Liver (tissue), 9 donors: Measurements from ENCODE around the gene EHD4. TPM values are rescaled to one million over a fixed set of nuclear protein-coding genes. Genes with fewer than 3 reads are reported as not detected.

Source experiments
- DNase-seq: peaks from one replicate; pipeline ENCODE4 v3.0.0-alpha.2; 2017; ENCODE audit warnings: low spot score
- H3K27ac ChIP-seq, 2 donors: one replicate each; pipeline ENCODE4 v1.7.0; 2013; ENCODE audit warnings: inconsistent platforms in 2 of 2, low read length in 2 of 2, control low read depth in 1 of 2, low read depth in 1 of 2, mild to moderate bottlenecking in 1 of 2
- H3K27me3 ChIP-seq, 4 donors: one replicate each; pipeline versions ENCODE4 v1.6.1 to v1.7.0; 2013; ENCODE audit warnings: low read length in 3 of 4, inconsistent platforms in 1 of 4, mild to moderate bottlenecking in 1 of 4, moderate library complexity in 1 of 4; ENCODE audit not compliant: control insufficient read depth in 4 of 4, insufficient read depth in 4 of 4
- H3K36me3 ChIP-seq, 4 donors: one replicate each; pipeline versions ENCODE4 v1.6.1 to v1.7.0; 2013; ENCODE audit warnings: low read length in 3 of 4, mild to moderate bottlenecking in 3 of 4, low read depth in 1 of 4, moderate library complexity in 1 of 4; ENCODE audit not compliant: control insufficient read depth in 4 of 4, insufficient read depth in 3 of 4
- H3K4me1 ChIP-seq, 4 donors: one replicate each; pipeline versions ENCODE4 v1.6.1 to v1.7.0; 2013; ENCODE audit warnings: low read length in 3 of 4, mild to moderate bottlenecking in 3 of 4, moderate library complexity in 1 of 4; ENCODE audit not compliant: control insufficient read depth in 4 of 4, insufficient read depth in 4 of 4
- H3K4me3 ChIP-seq, 3 donors: one replicate each; pipeline versions ENCODE4 v1.6.1 to v1.7.0; 2013; ENCODE audit warnings: low read length in 3 of 3, control low read depth in 1 of 3, low read depth in 1 of 3, mild to moderate bottlenecking in 1 of 3
- H3K9ac ChIP-seq, 2 donors: one replicate each; pipeline ENCODE4 v1.7.0; 2013; ENCODE audit warnings: low read length in 2 of 2, mild to moderate bottlenecking in 2 of 2, moderate library complexity in 2 of 2, control low read depth in 1 of 2, low read depth in 1 of 2
- H3K9me3 ChIP-seq, 4 donors: one replicate each; pipeline versions ENCODE4 v1.6.1 to v1.7.0; 2013; ENCODE audit warnings: low read length in 3 of 4; ENCODE audit not compliant: control insufficient read depth in 4 of 4
- EGR1 ChIP-seq, 2 donors: IDR thresholded peaks; 2 replicates each; pipeline ENCODE4 v1.6.1; 2016 to 2018; ENCODE audit warnings: antibody characterized with exemption in 2 of 2, low read depth in 2 of 2
- FOXA1 ChIP-seq: IDR thresholded peaks from 2 replicates; pipeline ENCODE4 v1.6.1; 2016; ENCODE audit warnings: antibody characterized with exemption
- FOXA2 ChIP-seq: IDR thresholded peaks from 2 replicates; pipeline ENCODE4 v1.6.1; 2016; ENCODE audit warnings: antibody characterized with exemption
- GABPA ChIP-seq, 2 donors: IDR thresholded peaks in 1 of 2; conservative IDR thresholded peaks in 1 of 2; 2 replicates each; pipeline ENCODE4 v1.6.1; 2016; ENCODE audit warnings: antibody characterized with exemption in 2 of 2, mild to moderate bottlenecking in 1 of 2, moderate library complexity in 1 of 2
- HNF4A ChIP-seq, 2 donors: conservative IDR thresholded peaks; 2 replicates each; pipeline ENCODE4 v1.6.1; 2016; ENCODE audit warnings: antibody characterized with exemption in 2 of 2, mild to moderate bottlenecking in 2 of 2
- HNF4G ChIP-seq: IDR thresholded peaks from 2 replicates; pipeline ENCODE4 v1.6.1; 2016; ENCODE audit warnings: antibody characterized with exemption
- JUND ChIP-seq, 2 donors: IDR thresholded peaks; 2 replicates each; pipeline ENCODE4 v1.6.1; 2016; ENCODE audit warnings: antibody characterized with exemption in 2 of 2
- NR2F2 ChIP-seq: IDR thresholded peaks from 2 replicates; pipeline ENCODE4 v1.6.1; 2016; ENCODE audit warnings: antibody characterized with exemption
- RAD21 ChIP-seq, 2 donors: IDR thresholded peaks; 2 replicates each; pipeline ENCODE4 v1.6.1; 2016; ENCODE audit warnings: antibody characterized with exemption in 2 of 2, mild to moderate bottlenecking in 2 of 2
- RXRA ChIP-seq, 2 donors: IDR thresholded peaks; 2 replicates each; pipeline ENCODE4 v1.6.1; 2017 to 2018; ENCODE audit warnings: antibody characterized with exemption in 2 of 2, mild to moderate bottlenecking in 1 of 2
- SP1 ChIP-seq: IDR thresholded peaks from 2 replicates; pipeline ENCODE4 v1.6.1; 2018; ENCODE audit warnings: antibody characterized with exemption, mild to moderate bottlenecking
- TAF1 ChIP-seq: conservative IDR thresholded peaks from 2 replicates; pipeline ENCODE4 v1.6.1; 2016; ENCODE audit warnings: antibody characterized with exemption, mild to moderate bottlenecking
- YY1 ChIP-seq: IDR thresholded peaks from 2 replicates; pipeline ENCODE4 v1.6.1; 2016; ENCODE audit warnings: antibody characterized with exemption, mild to moderate bottlenecking
- WGBS: extraction: QIAGEN DNeasy Blood & Tissue Kit; methylation state at CpG from one replicate; pipeline ENCODE4 v1.1.7; 2013; 5-methylcytosine and 5-hydroxymethylcytosine counted together
- polyA plus RNA-seq, 2 donors: library from polyadenylated mRNA; stranded (reverse) in 1 of 2; unstranded in 1 of 2; fragments of 200-250 nt in 1 of 2; fragments of >200 nt in 1 of 2; fragmentation: Nextera tagmentation in 1 of 2; extraction: Ambion mirVana in 1 of 2; gene quantifications; one replicate each; pipeline versions ENCODE4 v1.2.1 to v1.2.3, GENCODE V29; 2013 to 2015
- total RNA-seq, 2 donors: library from RNA; depleted of rRNA; stranded (reverse); fragments of >200 nt; gene quantifications; one replicate each; pipeline ENCODE4 v1.2.3, GENCODE V29; 2014
- TF ChIP-seq, protein P1 (sequence below): IDR thresholded peaks from 2 replicates; pipeline ENCODE4 v1.6.1; 2016; ENCODE audit warnings: antibody characterized with exemption
- TF ChIP-seq, protein P2 (sequence below): IDR thresholded peaks from 2 replicates; pipeline ENCODE4 v1.6.1; 2016; ENCODE audit warnings: antibody characterized with exemption
- TF ChIP-seq, protein P3 (sequence below): IDR thresholded peaks from 2 replicates; pipeline ENCODE4 v1.6.1; 2016; ENCODE audit warnings: antibody characterized with exemption
- TF ChIP-seq, protein P4 (sequence below): IDR thresholded peaks from 2 replicates; pipeline ENCODE4 v1.6.1; 2016; ENCODE audit warnings: antibody characterized with exemption, mild to moderate bottlenecking
- TF ChIP-seq, protein P5 (sequence below): fragments of 150-350 bp; IDR thresholded peaks from 2 replicates; pipeline ENCODE4 v1.5.1; 2017; ENCODE audit warnings: improper control_type of control experiment, low read depth, low read length; ENCODE audit not compliant: missing input control
- donor health status: healthy.
- donor health status: healthy.
- donor health status: healthy.
- donor health status: healthy.
- donor health status: healthy.

The EHD4 gene
- total and polyA plus RNA-seq, 4 donors, result 3.3 to 10.0 (median 6.2) TPM

DNA sequence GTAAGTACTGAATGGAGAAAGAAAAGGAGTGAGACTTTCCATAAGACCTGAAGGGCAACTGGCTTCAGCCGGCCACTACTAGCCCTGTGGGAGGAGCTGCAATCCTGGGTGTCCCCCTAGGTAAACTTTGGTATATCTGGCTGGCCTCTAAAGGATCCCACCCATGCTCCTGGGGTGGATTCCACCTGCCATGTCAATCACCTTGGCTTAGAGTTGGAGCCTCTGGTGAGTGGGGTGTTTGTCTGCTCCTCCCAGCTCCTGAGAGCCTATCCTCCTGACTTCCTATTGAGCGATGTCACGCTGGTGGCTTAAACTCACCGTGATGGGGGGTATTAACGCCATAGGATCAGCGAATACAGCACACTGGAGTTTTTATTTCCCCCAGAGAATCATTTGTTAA is 81.1 kb downstream of the EHD4 start (continued):
- TF ChIP-seq SP1, result no peak

DNA sequence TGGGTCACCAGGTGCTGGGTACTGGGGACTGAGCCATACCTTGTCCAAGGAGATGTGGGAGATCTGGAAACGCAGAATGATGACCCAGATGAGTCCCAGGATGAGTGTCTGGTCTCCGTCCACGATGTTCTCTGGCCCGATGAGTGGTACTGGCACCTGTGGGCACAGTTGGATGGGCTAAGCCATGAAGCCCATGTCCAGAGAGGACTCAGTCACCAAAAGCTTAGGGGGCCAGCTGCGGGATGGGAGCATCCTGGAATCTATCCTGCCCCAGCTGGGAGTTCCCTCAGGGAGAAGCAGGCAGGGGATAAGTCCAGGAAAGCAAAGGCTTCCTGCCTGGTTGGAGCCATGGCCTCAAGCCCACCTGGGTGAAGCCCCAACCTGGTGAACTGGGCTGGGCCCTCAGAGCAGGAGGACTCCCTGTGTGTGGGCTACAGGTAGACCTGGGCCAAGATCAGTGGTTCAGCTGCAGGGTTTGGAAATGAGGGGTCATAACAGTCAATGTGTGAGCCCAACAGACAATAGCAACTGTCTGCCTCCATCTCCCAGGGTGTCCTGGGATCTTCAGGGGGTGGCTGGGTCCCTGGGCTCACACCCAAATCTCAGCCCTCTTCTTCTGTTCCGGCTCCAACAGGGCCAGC is 82.2 kb downstream of the EHD4 start:
- Histone ChIP-seq H3K9ac (no peak overlapping the region), H3K27me3 (no peaks in the 10 kb centered on the region), H3K9me3 (no peaks in the 10 kb centered on the region), H3K27ac (no peak overlapping the region), H3K4me3 (no peak overlapping the region), H3K4me1 (peaks cover 8 to 23% (median 13%) of the 10 kb centered on the region in 4 donors), H3K36me3 (no peaks in the 10 kb centered on the region)
- TF ChIP-seq RAD21 (IDR thresholded peaks at IDR 0.05) (no peak), TAF1 (no peak), SP1 (no peak), FOXA2 (no peak), YY1 (no peak), EGR1 (IDR thresholded peaks at IDR 0.05; ENCODE audit: low read depth in 2 of 2) (no peak), JUND (IDR thresholded peaks at IDR 0.05) (no peak), HNF4A (conservative IDR thresholded peaks at IDR 0.05) (no peak), RXRA (IDR thresholded peaks at IDR 0.05) (no peak), NR2F2 (no peak), HNF4G (no peak), GABPA (IDR thresholded peaks at IDR 0.05 in 1 of 2, conservative IDR thresholded peaks at IDR 0.05 in 1 of 2) (no peak), FOXA1 (no peak)
- TF ChIP-seq, protein P1, sequence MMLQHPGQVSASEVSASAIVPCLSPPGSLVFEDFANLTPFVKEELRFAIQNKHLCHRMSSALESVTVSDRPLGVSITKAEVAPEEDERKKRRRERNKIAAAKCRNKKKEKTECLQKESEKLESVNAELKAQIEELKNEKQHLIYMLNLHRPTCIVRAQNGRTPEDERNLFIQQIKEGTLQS, result no peak
- TF ChIP-seq, protein P2, sequence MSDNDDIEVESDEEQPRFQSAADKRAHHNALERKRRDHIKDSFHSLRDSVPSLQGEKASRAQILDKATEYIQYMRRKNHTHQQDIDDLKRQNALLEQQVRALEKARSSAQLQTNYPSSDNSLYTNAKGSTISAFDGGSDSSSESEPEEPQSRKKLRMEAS, result no peak
- TF ChIP-seq, protein P3, sequence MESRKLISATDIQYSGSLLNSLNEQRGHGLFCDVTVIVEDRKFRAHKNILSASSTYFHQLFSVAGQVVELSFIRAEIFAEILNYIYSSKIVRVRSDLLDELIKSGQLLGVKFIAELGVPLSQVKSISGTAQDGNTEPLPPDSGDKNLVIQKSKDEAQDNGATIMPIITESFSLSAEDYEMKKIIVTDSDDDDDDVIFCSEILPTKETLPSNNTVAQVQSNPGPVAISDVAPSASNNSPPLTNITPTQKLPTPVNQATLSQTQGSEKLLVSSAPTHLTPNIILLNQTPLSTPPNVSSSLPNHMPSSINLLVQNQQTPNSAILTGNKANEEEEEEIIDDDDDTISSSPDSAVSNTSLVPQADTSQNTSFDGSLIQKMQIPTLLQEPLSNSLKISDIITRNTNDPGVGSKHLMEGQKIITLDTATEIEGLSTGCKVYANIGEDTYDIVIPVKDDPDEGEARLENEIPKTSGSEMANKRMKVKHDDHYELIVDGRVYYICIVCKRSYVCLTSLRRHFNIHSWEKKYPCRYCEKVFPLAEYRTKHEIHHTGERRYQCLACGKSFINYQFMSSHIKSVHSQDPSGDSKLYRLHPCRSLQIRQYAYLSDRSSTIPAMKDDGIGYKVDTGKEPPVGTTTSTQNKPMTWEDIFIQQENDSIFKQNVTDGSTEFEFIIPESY, result no peak
- TF ChIP-seq, protein P4, sequence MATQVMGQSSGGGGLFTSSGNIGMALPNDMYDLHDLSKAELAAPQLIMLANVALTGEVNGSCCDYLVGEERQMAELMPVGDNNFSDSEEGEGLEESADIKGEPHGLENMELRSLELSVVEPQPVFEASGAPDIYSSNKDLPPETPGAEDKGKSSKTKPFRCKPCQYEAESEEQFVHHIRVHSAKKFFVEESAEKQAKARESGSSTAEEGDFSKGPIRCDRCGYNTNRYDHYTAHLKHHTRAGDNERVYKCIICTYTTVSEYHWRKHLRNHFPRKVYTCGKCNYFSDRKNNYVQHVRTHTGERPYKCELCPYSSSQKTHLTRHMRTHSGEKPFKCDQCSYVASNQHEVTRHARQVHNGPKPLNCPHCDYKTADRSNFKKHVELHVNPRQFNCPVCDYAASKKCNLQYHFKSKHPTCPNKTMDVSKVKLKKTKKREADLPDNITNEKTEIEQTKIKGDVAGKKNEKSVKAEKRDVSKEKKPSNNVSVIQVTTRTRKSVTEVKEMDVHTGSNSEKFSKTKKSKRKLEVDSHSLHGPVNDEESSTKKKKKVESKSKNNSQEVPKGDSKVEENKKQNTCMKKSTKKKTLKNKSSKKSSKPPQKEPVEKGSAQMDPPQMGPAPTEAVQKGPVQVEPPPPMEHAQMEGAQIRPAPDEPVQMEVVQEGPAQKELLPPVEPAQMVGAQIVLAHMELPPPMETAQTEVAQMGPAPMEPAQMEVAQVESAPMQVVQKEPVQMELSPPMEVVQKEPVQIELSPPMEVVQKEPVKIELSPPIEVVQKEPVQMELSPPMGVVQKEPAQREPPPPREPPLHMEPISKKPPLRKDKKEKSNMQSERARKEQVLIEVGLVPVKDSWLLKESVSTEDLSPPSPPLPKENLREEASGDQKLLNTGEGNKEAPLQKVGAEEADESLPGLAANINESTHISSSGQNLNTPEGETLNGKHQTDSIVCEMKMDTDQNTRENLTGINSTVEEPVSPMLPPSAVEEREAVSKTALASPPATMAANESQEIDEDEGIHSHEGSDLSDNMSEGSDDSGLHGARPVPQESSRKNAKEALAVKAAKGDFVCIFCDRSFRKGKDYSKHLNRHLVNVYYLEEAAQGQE, result no peak
- TF ChIP-seq, protein P5, sequence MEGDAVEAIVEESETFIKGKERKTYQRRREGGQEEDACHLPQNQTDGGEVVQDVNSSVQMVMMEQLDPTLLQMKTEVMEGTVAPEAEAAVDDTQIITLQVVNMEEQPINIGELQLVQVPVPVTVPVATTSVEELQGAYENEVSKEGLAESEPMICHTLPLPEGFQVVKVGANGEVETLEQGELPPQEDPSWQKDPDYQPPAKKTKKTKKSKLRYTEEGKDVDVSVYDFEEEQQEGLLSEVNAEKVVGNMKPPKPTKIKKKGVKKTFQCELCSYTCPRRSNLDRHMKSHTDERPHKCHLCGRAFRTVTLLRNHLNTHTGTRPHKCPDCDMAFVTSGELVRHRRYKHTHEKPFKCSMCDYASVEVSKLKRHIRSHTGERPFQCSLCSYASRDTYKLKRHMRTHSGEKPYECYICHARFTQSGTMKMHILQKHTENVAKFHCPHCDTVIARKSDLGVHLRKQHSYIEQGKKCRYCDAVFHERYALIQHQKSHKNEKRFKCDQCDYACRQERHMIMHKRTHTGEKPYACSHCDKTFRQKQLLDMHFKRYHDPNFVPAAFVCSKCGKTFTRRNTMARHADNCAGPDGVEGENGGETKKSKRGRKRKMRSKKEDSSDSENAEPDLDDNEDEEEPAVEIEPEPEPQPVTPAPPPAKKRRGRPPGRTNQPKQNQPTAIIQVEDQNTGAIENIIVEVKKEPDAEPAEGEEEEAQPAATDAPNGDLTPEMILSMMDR, result no peak
- no peak for DNase-seq
- 96% methylated on average over 6 of the region's 6 CpGs for WGBS
